ENCODE data around the gene EPB41L2. TPM values are rescaled to one million over a fixed set of nuclear protein-coding genes. Genes with fewer than 3 reads are reported as not detected.

The EPB41L2 gene
- total RNA-seq, 1 donor from 2014 or later = 136 TPM

GRCh38 chr6:130872250-130873095 is 190.6 kb downstream of the EPB41L2 start:
- H3K36me3 ChIP-seq (ENCODE audit: insufficient read depth, low read length) = no peaks in the 10 kb centered on the region
- FAIRE-seq = peak; percentile 13
- H2AFZ ChIP-seq (ENCODE audit: low read depth, low read length) = no peak overlapping the region
- H3K4me3 ChIP-seq (ENCODE audit: insufficient read depth, low read depth, low read length) = no peak overlapping the region
- H3K36me3 Mint-ChIP-seq (ENCODE audit: low read depth, unreplicated experiment) = peaks cover 5% of the 10 kb centered on the region
- no peaks in the 10 kb centered on the region for H3K79me2 ChIP-seq (ENCODE audit: insufficient read depth, low read length)
- H3K9me3 Mint-ChIP-seq (ENCODE audit: unreplicated experiment) = no peaks in the 10 kb centered on the region
- peak overlapping the region; percentile 77 for H3K27ac Mint-ChIP-seq (ENCODE audit: unreplicated experiment)
- H3K27me3 ChIP-seq (ENCODE audit: insufficient read depth, low read length) = no peaks in the 10 kb centered on the region
- H3K4me2 ChIP-seq (ENCODE audit: low read length) = no peak overlapping the region
- no peaks in the 10 kb centered on the region for H3K27me3 Mint-ChIP-seq (ENCODE audit: low read depth, unreplicated experiment)
- no peaks in the 10 kb centered on the region for H4K20me1 ChIP-seq (ENCODE audit: insufficient read depth, low read length)
- no peak overlapping the region for H3K4me3 Mint-ChIP-seq (ENCODE audit: unreplicated experiment)
- peak; percentile 6 for DNase-seq (ENCODE audit: low read depth)
- H3K27ac ChIP-seq (ENCODE audit: low read depth, low read length) = no peak overlapping the region
- H3K4me1 Mint-ChIP-seq (ENCODE audit: low read depth, unreplicated experiment) = peaks cover 17% of the 10 kb centered on the region
- TF ChIP-seq EZH2 (IDR thresholded peaks at IDR 0.05; ENCODE audit: insufficient read depth, low read length) (no peak), CTCF (IDR thresholded peaks at IDR 0.05; ENCODE audit: insufficient read depth, low read depth, low read length) (peak; percentile 97)
- no peaks in the 10 kb centered on the region for H3K9me3 ChIP-seq (ENCODE audit: insufficient read depth, low read depth, low read length)
- H3K9ac ChIP-seq (ENCODE audit: low read length) = no peak overlapping the region
- no peaks in the 10 kb centered on the region for H3K4me1 ChIP-seq (ENCODE audit: insufficient read depth, low read length)

GRCh38 chr6:130870179-130870880 is 192.7 kb downstream of the EPB41L2 start:
- Mint-ChIP-seq H3K4me3 (ENCODE audit: unreplicated experiment) (no peak overlapping the region), H3K4me1 (ENCODE audit: low read depth, unreplicated experiment) (peaks cover 17% of the 10 kb centered on the region), H3K9me3 (ENCODE audit: unreplicated experiment) (no peaks in the 10 kb centered on the region), H3K36me3 (ENCODE audit: low read depth, unreplicated experiment) (peaks cover 5% of the 10 kb centered on the region), H3K27ac (ENCODE audit: unreplicated experiment) (no peak overlapping the region), H3K27me3 (ENCODE audit: low read depth, unreplicated experiment) (no peaks in the 10 kb centered on the region)
- no peak overlapping the region for H3K4me3 ChIP-seq (ENCODE audit: insufficient read depth, low read depth, low read length)
- H2AFZ ChIP-seq (ENCODE audit: low read depth, low read length) = no peak overlapping the region
- FAIRE-seq = no peak
- H3K4me1 ChIP-seq (ENCODE audit: insufficient read depth, low read length) = no peaks in the 10 kb centered on the region
- no peak overlapping the region for H3K9ac ChIP-seq (ENCODE audit: low read length)
- no peaks in the 10 kb centered on the region for H3K36me3 ChIP-seq (ENCODE audit: insufficient read depth, low read length)
- no peak for DNase-seq (ENCODE audit: low read depth)
- TF ChIP-seq EZH2 (IDR thresholded peaks at IDR 0.05; ENCODE audit: insufficient read depth, low read length) = no peak
- TF ChIP-seq CTCF (IDR thresholded peaks at IDR 0.05; ENCODE audit: insufficient read depth, low read depth, low read length) = no peak
- H4K20me1 ChIP-seq (ENCODE audit: insufficient read depth, low read length) = no peaks in the 10 kb centered on the region
- H3K4me2 ChIP-seq (ENCODE audit: low read length) = no peak overlapping the region
- H3K79me2 ChIP-seq (ENCODE audit: insufficient read depth, low read length) = no peaks in the 10 kb centered on the region
- H3K9me3 ChIP-seq (ENCODE audit: insufficient read depth, low read depth, low read length) = no peaks in the 10 kb centered on the region
- H3K27me3 ChIP-seq (ENCODE audit: insufficient read depth, low read length) = no peaks in the 10 kb centered on the region
- H3K27ac ChIP-seq (ENCODE audit: low read depth, low read length) = no peak overlapping the region
